B cell (primary cell): Measurements from ENCODE around the gene SKP1.

Experiments
- CTCF ChIP-seq: fragments of 200-600 bp; IDR thresholded peaks from one replicate; pipeline ENCODE4 v1.8.0; 2022; ENCODE audit warnings: antibody characterized with exemption, mild to moderate bottlenecking
- EZH2 ChIP-seq: IDR thresholded peaks from 2 replicates; pipeline ENCODE4 v1.6.1; 2012; ENCODE audit warnings: borderline replicate concordance, low read depth, mild to moderate bottlenecking, moderate library complexity, low read length; ENCODE audit not compliant: insufficient read depth, poor library complexity, severe bottlenecking

DNA sequence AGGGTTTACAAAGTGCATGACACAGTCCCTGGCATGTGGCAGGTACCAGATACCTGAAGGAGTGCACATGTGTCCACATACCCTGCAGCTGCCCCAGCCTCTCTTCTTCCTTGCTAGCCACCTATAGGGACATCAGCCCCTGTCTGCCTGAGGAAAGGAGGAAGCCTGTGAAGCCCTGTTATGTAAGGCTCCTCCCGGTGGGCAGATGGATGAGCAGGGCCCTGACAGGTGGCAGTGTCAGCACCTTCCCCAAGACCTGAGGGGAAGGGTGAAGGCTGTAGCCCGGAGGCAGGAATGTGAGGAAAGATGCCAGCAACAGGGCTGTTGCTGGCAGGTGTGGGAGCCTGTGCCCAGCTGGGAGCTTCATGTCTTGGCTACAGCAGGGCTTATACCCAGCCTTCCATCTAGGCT is 40.5 kb downstream of the SKP1 start:
- TF ChIP-seq CTCF (no peak), EZH2 (no peak)
